ENCODE results near the gene PLTP.
A peak's percentile ranks its signal among the peaks of the same experiment; 100 is the strongest.

Gene PLTP

GRCh38 chr20:45910670-45911485, 1.1 kb downstream of the PLTP start:
- Mint-ChIP-seq H3K4me3 (peak overlapping the region; percentile 69 to 77 (median 75)), H3K27me3 (ENCODE audit: low read depth) (no peaks in the 10 kb centered on the region), H3K4me1 (peaks cover 17% of the 10 kb centered on the region), H3K36me3 (ENCODE audit: low read depth) (peaks cover 26% of the 10 kb centered on the region), H3K27ac (peak overlapping the region; percentile 44 to 91 (median 62)), H3K9me3 (no peaks in the 10 kb centered on the region)
- TF ChIP-seq CTCF (IDR thresholded peaks at IDR 0.05; ENCODE audit: unreplicated experiment in 3 of 3): no peak

DNA sequence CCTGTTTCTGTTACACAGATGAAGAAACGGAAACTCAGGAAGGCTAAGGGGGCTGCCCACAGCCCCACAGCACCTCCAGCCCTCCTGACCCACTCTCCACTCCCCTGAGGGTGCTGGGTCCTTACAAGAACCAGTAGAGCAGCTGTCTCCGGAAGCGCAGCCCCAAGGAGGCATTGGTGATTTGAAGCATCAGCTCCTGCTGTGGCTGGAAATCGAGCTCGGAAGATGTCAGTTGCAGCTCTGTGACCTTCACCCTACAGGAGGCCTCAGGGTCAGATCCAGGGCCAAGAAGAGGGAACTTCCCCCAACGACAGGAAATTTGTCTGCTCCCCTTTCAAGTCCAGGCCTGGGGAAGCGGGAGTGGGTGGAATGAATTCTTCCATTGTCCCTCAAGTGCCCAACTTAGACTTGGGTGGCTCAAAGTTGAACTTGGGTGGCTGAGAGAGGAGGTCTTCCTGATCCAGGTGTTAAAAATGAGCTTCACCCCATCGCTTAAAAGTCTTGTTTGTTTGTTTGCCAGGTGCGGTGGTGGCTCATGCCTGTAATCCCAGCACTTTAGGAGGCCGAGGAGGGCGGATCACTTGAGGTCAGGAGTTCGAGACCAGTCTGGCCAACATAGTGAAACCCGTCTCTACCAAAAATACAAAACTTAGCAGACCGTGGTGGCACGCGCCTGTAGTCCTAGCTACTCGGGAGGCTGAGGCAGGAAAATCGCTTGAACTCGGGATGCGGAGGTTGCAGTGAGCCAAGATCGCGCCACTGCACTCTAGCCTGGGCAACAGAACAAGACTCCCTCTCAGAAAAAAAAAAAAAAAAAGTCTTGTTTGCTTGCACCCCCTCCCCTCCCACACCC, 1.9 kb downstream of the PLTP start:
- no peak for TF ChIP-seq CTCF (IDR thresholded peaks at IDR 0.05; ENCODE audit: unreplicated experiment in 3 of 3)
- H3K36me3 Mint-ChIP-seq (ENCODE audit: low read depth): peaks cover 31% of the 10 kb centered on the region

DNA sequence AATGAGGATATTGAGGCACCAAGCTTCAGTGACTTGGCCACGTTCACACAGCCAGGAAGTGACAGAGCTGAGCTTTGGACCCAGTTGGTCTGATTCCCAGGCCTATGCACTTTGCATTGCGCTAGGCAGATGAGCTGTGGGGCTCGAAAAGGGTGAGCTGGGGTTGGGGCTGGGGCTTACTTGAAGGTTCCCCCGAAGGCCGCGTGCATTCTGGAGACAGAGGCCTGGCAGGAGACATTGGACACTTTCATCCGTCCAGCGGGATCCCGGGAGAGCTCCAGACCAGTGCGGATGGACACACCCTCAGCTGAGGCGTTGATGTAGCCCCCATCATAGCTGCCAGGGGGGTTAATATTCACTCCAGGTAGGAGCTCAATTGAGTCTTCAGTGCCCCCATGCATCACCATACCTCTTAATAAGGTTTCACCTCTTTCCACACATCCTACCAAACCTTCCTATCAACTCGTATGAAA, 2.6 kb downstream of the PLTP start:
- peak overlapping the region in 2 of 3 experiments; percentile 19 to 28 for H3K4me3 Mint-ChIP-seq
- H3K27me3 Mint-ChIP-seq (ENCODE audit: low read depth): no peaks in the 10 kb centered on the region
- H3K36me3 Mint-ChIP-seq (ENCODE audit: low read depth): peaks cover 37% of the 10 kb centered on the region
- no peak overlapping the region for H3K27ac Mint-ChIP-seq
- TF ChIP-seq CTCF (IDR thresholded peaks at IDR 0.05; ENCODE audit: unreplicated experiment in 3 of 3): no peak
- peaks cover 13% of the 10 kb centered on the region for H3K4me1 Mint-ChIP-seq
- H3K9me3 Mint-ChIP-seq: no peaks in the 10 kb centered on the region

More for the DNA sequence above, 1.9 kb downstream of the PLTP start:
- Mint-ChIP-seq H3K27ac (peak overlapping the region; percentile 44 to 91 (median 62)), H3K4me1 (peaks cover 17% of the 10 kb centered on the region), H3K9me3 (no peaks in the 10 kb centered on the region), H3K4me3 (peak overlapping the region; percentile 69 to 77 (median 75)), H3K27me3 (ENCODE audit: low read depth) (no peaks in the 10 kb centered on the region)

DNA sequence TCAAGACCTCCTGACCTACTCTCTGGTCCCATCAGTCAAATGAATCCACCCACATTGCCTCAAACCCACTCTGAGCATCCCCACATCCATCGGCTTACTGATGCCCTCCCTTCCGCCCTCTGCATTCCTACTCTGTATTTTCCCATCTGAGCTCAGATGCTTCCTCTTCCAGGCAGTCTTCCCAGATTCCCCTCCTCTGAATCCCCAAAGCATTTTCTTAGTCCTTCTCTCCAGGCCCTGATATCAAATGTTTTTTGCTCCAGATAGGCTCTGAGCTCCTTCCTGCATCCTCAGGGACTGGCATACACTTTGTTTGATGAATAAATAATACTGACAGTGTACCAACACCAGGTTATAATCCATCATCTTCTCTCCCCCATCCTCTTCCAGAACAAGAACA, 3.9 kb downstream of the PLTP start:
- peaks cover 11% of the 10 kb centered on the region for H3K4me1 Mint-ChIP-seq

More for the DNA sequence above, 3.9 kb downstream of the PLTP start:
- H3K27me3 Mint-ChIP-seq (ENCODE audit: low read depth): no peaks in the 10 kb centered on the region
- no peak overlapping the region for H3K27ac Mint-ChIP-seq
- H3K36me3 Mint-ChIP-seq (ENCODE audit: low read depth): peaks cover 43% of the 10 kb centered on the region
- H3K4me3 Mint-ChIP-seq: no peak overlapping the region
- H3K9me3 Mint-ChIP-seq: no peaks in the 10 kb centered on the region
- no peak for TF ChIP-seq CTCF (IDR thresholded peaks at IDR 0.05; ENCODE audit: unreplicated experiment in 3 of 3)

Data from nephron (organoid).